ENCODE results near the gene IGFBPL1. TPM values are rescaled to one million over a fixed set of nuclear protein-coding genes. Genes with fewer than 3 reads are reported as not detected.

The IGFBPL1 gene
- total and polyA plus RNA-seq, 2 of the 13 experiments (the other 11 are each of a cell fraction or from before 2014, with no cell fraction given): 0.24 TPM; not detected in 1

DNA sequence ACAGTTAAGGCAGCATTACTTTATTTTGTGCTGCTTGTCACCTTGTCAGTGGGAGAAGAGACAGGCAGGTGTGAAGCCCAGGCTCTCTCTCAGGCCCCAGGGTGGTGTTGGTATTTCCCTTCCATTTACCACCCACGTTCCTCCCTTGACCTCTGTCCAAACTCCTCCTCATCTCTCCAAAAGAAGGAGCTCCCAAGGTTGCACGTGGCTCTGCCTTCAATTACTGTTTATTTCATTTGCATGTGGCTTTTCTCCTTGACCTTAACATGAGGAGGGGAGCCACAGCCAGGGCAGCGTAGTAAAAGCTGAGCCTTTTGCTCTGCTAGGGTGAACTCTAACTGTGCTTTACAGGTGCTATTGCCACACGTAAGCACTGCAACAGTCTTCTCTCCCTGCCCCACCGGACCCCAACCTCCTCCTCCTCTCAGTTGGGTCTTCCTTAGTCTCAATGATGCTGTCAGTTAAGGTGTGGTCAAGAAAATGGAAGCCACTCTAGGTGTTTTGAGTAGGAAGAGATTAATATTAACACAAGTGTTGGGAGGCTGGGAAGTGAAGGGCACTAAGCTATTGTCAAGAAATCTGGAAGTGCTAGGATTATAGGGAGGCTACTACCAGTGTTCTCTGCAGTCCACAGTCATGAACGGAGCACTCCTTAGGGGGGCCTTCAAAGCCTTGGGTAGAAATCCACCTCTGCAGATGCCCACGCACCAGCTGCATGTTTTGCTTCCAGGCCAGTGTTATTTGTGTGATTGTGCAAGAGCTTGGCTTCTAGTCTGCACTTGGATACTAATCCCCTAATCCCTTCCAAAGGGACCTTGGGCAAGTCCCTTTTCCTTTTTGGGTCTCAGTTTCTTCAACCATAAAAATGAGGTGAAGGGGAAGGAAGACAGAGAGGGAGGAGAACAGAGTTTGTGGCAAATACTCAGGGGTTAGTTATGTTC, 35.7 kb downstream of the IGFBPL1 start (continued):
- TF ChIP-seq, protein P1, sequence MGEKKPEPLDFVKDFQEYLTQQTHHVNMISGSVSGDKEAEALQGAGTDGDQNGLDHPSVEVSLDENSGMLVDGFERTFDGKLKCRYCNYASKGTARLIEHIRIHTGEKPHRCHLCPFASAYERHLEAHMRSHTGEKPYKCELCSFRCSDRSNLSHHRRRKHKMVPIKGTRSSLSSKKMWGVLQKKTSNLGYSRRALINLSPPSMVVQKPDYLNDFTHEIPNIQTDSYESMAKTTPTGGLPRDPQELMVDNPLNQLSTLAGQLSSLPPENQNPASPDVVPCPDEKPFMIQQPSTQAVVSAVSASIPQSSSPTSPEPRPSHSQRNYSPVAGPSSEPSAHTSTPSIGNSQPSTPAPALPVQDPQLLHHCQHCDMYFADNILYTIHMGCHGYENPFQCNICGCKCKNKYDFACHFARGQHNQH (CRISPR knock-in tag; IDR thresholded peaks at IDR 0.05): 0 out of 2 replicates have a peak, but pooled peaks have one; percentile 19
- TF ChIP-seq ZNF678 (CRISPR knock-in tag; IDR thresholded peaks at IDR 0.05) (0 out of 2 replicates have a peak, but pooled peaks have one; percentile 59), ZNF343 (CRISPR knock-in tag; IDR thresholded peaks at IDR 0.05) (no peak), ZNF580 (CRISPR knock-in tag; IDR thresholded peaks at IDR 0.05; ENCODE audit: borderline replicate concordance, low read depth) (0 out of 2 replicates have a peak, but pooled peaks have one; percentile 42), NR2F6 (IDR thresholded peaks at IDR 0.05) (0 out of 2 replicates have a peak, but pooled peaks have one; percentile 13), NR2F6 (CRISPR knock-in tag; IDR thresholded peaks at IDR 0.05) (0 out of 2 replicates have a peak, but pooled peaks have one; percentile 15), NFIC (IDR thresholded peaks at IDR 0.05; ENCODE audit: low read length) (peak; percentile 42; the same call in 1 of the 2 replicates), SOX5 (CRISPR knock-in tag; IDR thresholded peaks at IDR 0.05; ENCODE audit: borderline replicate concordance) (peak; percentile 58)
- TF ChIP-seq, protein P2, sequence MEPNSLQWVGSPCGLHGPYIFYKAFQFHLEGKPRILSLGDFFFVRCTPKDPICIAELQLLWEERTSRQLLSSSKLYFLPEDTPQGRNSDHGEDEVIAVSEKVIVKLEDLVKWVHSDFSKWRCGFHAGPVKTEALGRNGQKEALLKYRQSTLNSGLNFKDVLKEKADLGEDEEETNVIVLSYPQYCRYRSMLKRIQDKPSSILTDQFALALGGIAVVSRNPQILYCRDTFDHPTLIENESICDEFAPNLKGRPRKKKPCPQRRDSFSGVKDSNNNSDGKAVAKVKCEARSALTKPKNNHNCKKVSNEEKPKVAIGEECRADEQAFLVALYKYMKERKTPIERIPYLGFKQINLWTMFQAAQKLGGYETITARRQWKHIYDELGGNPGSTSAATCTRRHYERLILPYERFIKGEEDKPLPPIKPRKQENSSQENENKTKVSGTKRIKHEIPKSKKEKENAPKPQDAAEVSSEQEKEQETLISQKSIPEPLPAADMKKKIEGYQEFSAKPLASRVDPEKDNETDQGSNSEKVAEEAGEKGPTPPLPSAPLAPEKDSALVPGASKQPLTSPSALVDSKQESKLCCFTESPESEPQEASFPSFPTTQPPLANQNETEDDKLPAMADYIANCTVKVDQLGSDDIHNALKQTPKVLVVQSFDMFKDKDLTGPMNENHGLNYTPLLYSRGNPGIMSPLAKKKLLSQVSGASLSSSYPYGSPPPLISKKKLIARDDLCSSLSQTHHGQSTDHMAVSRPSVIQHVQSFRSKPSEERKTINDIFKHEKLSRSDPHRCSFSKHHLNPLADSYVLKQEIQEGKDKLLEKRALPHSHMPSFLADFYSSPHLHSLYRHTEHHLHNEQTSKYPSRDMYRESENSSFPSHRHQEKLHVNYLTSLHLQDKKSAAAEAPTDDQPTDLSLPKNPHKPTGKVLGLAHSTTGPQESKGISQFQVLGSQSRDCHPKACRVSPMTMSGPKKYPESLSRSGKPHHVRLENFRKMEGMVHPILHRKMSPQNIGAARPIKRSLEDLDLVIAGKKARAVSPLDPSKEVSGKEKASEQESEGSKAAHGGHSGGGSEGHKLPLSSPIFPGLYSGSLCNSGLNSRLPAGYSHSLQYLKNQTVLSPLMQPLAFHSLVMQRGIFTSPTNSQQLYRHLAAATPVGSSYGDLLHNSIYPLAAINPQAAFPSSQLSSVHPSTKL (CRISPR knock-in tag; IDR thresholded peaks at IDR 0.05): peak; percentile 80
- TF ChIP-seq, protein P3, sequence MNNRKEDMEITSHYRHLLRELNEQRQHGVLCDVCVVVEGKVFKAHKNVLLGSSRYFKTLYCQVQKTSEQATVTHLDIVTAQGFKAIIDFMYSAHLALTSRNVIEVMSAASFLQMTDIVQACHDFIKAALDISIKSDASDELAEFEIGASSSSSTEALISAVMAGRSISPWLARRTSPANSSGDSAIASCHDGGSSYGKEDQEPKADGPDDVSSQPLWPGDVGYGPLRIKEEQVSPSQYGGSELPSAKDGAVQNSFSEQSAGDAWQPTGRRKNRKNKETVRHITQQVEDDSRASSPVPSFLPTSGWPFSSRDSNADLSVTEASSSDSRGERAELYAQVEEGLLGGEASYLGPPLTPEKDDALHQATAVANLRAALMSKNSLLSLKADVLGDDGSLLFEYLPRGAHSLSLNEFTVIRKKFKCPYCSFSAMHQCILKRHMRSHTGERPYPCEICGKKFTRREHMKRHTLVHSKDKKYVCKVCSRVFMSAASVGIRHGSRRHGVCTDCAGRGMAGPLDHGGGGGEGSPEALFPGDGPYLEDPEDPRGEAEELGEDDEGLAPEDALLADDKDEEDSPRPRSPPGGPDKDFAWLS (CRISPR knock-in tag; IDR thresholded peaks at IDR 0.05; ENCODE audit: borderline replicate concordance): 0 out of 2 replicates have a peak, but pooled peaks have one; percentile 59
- TF ChIP-seq, protein P4, sequence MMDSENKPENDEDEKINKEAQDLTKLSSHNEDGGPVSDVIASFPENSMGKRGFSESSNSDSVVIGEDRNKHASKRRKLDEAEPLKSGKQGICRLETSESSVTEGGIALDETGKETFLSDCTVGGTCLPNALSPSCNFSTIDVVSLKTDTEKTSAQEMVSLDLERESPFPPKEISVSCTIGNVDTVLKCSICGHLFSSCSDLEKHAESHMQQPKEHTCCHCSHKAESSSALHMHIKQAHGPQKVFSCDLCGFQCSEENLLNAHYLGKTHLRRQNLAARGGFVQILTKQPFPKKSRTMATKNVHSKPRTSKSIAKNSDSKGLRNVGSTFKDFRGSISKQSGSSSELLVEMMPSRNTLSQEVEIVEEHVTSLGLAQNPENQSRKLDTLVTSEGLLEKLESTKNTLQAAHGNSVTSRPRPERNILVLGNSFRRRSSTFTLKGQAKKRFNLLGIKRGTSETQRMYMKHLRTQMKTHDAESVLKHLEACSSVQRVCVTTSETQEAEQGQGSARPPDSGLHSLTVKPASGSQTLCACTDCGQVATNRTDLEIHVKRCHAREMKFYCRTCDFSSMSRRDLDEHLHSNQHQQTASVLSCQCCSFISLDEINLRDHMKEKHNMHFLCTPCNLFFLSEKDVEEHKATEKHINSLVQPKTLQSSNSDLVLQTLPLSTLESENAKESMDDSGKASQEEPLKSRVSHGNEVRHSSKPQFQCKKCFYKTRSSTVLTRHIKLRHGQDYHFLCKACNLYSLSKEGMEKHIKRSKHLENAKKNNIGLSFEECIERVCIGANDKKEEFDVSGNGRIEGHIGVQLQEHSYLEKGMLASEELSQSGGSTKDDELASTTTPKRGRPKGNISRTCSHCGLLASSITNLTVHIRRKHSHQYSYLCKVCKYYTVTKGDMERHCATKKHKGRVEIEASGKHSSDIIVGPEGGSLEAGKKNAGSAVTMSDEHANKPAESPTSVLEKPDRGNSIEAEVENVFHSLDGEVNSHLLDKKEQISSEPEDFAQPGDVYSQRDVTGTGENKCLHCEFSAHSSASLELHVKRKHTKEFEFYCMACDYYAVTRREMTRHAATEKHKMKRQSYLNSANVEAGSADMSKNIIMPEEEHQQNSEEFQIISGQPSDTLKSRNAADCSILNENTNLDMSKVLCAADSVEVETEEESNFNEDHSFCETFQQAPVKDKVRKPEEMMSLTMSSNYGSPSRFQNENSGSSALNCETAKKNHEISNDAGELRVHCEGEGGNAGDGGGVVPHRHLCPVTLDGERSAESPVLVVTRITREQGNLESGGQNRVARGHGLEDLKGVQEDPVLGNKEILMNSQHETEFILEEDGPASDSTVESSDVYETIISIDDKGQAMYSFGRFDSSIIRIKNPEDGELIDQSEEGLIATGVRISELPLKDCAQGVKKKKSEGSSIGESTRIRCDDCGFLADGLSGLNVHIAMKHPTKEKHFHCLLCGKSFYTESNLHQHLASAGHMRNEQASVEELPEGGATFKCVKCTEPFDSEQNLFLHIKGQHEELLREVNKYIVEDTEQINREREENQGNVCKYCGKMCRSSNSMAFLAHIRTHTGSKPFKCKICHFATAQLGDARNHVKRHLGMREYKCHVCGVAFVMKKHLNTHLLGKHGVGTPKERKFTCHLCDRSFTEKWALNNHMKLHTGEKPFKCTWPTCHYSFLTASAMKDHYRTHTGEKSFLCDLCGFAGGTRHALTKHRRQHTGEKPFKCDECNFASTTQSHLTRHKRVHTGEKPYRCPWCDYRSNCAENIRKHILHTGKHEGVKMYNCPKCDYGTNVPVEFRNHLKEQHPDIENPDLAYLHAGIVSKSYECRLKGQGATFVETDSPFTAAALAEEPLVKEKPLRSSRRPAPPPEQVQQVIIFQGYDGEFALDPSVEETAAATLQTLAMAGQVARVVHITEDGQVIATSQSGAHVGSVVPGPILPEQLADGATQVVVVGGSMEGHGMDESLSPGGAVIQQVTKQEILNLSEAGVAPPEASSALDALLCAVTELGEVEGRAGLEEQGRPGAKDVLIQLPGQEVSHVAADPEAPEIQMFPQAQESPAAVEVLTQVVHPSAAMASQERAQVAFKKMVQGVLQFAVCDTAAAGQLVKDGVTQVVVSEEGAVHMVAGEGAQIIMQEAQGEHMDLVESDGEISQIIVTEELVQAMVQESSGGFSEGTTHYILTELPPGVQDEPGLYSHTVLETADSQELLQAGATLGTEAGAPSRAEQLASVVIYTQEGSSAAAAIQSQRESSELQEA (CRISPR knock-in tag; IDR thresholded peaks at IDR 0.05; ENCODE audit: not compliant biosample characterization): no peak

Data from HepG2 (cell line).